SW 1271 (cell line): ENCODE measurements around the gene RSL1D1.
"Not testable (repeated sequence)": the region's sequence is repeated elsewhere in the genome, so short reads cannot be mapped to it uniquely, and the experiment has no call there.

Source experiments
- DNase-seq, 2 experiments: peaks; one replicate each; lab custom pipeline; 2025; lab: John Stamatoyannopoulos, UW

RSL1D1 gene

GRCh38 chr16:11797166-11797956 lies 54.0 kb downstream of the RSL1D1 start, which contains the start of gene ZC3H7A:
ZC3H7A (minus strand) TSS chr16:11797258; CDS start chr16:11782354, 14,904 bp downstream.
- DNase-seq = peak; percentile 78 to 87

DNA sequence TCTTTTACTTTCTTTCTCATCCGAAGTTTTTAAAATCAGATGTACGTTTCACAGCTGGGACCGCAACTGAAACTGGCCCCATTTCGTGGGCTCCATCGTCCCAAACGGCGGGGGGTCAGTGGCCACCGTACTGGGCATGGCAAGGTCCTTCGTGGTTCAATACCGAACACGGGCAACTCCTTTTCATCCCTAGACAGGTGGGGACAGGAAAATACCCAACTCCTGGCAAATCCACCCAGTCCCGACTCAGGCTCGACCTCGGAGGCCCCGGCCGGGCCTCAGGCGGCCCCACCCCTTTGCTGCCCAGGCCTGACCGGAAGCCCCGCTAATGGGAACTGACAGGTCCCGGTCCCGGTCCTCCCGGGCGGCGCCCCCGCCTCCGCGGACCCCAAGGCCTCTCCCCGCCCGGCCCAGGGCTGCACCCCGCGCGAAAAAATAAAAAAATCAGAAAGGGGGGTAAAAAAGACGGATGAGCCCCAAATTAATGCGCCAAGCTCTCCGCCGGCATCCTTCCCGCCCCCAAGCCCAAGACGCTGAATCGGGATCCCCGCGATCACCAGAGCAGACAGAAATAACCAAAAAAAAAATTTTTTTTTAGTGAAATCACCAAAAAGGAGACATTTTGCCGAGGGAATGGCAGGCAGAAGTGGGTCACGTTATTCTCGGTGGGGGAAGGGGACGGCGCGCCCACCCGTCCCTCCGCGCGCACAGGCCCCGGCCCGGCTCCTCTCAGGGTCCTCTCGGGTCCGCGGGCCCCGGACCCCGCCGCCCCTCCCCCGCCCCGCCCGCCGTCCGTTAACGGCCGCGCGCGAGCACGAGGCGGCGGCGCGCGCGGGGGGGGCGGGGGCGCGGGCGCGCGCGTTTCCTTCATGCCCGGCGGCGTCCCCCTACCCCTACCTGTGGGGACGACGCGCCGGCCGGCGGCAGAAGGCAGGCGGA lies 54.8 kb downstream of the RSL1D1 start:
- DNase-seq = peak in 1 of 2 experiments; percentile 6

DNA sequence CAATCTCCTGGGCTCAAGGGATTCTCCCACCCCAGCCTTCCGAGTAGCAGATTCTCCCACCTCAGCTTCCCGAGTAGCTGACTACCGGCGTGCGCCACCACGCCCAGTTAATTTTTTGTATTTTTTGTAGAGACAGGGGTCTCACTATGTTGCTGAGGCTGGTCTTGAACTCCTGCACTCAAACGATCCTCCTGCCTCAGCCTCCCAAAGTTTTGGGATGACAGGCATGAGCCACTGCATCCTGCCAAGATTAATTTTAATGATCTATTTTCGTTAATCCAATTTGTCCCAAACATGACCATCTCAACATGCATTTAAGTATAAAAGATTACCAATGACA lies 55.5 kb downstream of the RSL1D1 start:
- DNase-seq = no peak

DNA sequence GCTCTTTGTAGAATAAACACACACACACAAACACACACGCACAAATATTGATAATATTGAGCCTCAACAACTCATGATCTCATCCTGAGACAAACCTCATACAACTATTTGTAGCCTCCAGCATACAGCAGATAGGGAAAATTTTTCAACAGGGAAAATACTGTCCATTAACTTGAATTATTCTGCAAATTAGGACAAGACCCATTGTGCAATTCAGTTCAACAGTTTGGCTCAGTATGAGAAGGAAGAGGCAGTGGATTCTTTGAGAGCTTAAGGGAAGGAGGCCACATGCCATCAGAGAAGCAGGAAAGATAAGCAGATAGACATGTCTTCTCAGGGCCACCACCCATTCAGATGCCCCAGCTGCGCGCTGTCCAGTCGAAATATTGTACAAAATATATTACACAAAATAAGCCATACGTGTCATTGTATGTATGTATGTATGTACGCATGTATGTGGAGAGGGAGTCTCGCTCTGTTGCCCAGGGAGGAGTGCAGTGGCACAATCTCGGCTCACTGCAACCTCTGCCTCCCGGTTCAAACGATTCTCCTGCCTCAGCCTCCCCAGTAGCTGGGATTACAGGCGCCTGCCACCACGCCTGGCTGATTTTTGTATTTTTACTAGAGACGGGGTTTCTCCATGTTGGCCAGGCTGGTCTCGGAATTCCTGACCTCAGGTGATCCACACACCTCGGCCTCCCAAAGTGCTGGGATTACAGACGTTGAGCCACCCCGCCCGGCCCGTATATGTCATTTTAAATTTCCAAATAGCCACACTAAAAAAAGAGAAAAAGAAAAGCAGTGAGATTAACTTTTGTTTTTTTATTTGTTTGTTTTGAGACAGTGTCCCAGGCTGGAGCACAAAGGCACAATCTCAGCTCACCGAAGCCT lies 56.1 kb downstream of the RSL1D1 start:
- no peak for DNase-seq

- DNase-seq = no peak
These were observed 56.9 kb downstream of the RSL1D1 start for GRCh38 chr16:11794447-11794846.

- DNase-seq = no peak
These were observed 57.5 kb downstream of the RSL1D1 start for GRCh38 chr16:11793840-11794239.

DNA sequence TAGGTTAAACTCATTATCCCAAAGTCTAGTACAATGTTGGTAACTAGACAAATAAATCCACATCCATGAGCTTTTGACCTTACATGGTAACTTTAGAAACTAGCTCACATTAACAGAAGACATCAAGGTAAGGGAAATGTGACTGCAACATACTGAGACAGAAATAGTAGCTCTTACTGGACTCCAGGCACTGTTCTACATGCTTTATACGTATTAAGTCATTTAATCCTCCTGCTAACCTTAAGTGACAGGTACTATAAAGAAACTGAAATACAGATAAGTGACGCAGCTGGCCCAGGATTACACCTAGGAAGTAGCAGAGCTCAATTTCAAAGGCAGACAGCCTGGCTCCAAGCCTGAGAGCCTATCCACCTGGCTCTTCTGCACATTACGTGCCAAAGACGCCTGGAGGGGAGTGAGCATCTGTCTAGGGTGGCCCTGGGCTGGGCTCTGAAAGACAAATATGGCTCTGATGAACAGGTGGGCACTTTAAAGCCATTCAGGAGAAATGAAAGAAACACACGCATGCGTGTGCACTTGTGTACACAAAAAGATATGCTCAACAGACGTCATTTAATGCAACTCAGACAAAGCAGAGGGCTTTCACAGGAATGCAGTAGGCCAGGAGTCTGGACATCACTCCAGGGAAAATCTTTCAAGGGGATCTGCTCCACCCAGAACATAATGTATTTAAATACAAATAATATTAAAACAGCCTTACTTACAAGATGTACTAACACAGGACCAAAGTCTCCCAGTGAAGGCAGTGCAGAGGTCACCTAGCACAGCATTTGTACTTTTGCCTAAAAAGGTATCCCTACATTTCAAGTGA lies 58.7 kb downstream of the RSL1D1 start:
- no peak for DNase-seq

GRCh38 chr16:11791144-11791828 lies 60.1 kb downstream of the RSL1D1 start:
- no peak for DNase-seq

- no peak for DNase-seq
These were observed 62.4 kb downstream of the RSL1D1 start for GRCh38 chr16:11788914-11789313.

GRCh38 chr16:11784980-11785599 lies 66.3 kb downstream of the RSL1D1 start:
- DNase-seq = not testable (repeated sequence)

DNA sequence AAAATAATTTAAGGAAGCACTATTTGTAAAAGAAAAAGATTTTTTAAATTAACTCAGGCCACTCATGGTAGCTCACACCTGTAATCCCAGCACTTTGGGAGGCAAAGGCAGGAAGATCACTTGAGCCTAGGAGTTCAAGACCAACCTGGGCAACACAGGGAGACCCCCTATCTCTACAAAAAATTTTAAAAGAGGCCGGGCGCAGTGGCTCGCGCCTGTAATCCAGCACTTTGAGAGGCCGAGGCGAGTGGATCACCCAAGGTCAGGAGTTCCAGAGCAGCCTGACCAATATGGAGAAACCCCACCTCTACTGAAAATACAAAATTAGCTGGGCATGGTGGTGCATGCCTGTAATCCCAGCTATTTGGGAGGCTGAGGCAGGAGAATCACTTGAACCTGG lies 67.0 kb downstream of the RSL1D1 start:
- not testable (repeated sequence) for DNase-seq

DNA sequence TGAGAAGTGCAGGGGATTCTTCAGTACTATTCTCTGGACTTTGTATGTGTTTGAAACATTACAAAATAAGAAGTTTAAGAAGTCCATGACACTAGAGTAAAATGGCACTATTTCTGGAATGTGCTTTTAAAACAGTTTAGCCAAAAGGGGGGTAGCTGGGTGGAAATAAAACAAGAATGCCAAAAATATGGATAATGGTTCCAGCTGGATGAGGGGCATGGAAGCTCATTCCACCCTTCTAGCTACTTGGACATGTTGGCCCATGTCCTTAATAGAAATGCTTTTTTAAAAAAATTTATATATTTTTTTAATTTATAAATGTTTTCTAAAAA lies 67.3 kb downstream of the RSL1D1 start:
- no peak for DNase-seq
